Activated CD4-positive, CD25-positive, alpha-beta regulatory T cell treated with anti-CD3 and anti-CD28 coated beads, Interleukin-2, amount 50 U/mL, for 24 hours (primary cell): ENCODE results near the gene PCDHGA8.
A peak's percentile ranks its signal among the peaks of the same experiment; 100 is the strongest.
"Not testable (repeated sequence)": the region's sequence is repeated elsewhere in the genome, so short reads cannot be mapped to it uniquely, and the experiment has no call there.

ENCODE experiments used
- ATAC-seq, 2 donors: fragments of 150-1000 bp; cut with Tn5 transposase; one replicate each; pipeline ENCODE4 v1.10.0; 2021; ENCODE audit warnings: mild to moderate bottlenecking in 1 of 2, moderate library complexity in 1 of 2

The PCDHGA8 gene

DNA sequence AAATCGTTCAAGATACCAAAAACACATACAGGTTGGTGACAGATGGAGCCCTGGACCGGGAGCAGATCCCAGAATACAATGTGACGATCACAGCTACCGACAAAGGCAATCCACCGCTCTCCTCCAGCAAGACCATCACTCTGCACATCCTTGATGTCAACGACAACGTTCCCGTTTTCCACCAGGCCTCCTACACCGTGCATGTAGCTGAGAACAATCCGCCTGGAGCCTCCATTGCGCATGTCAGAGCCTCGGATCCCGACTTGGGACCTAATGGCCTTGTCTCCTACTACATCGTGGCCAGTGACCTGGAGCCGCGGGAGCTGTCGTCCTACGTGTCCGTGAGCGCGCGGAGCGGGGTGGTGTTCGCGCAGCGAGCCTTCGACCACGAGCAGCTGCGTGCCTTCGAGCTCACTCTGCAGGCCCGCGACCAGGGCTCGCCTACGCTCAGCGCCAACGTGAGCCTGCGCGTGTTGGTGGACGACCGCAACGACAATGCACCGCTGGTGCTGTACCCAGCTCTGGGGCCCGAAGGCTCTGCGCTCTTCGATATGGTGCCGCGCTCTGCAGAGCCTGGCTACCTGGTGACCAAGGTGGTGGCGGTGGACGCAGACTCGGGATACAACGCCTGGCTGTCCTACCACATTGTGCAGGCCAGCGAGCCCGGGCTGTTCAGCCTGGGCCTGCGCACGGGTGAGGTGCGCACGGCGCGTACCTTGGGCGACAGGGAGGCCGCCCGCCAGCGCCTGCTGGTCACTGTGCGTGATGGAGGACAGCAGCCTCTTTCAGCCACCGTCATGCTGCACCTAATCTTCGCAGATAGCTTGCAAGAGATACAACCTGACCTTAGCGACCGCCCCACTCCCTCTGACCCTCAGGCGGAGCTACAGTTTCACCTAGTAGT is 20.6 kb upstream of the PCDHGA8 start:
- no peak for ATAC-seq

DNA sequence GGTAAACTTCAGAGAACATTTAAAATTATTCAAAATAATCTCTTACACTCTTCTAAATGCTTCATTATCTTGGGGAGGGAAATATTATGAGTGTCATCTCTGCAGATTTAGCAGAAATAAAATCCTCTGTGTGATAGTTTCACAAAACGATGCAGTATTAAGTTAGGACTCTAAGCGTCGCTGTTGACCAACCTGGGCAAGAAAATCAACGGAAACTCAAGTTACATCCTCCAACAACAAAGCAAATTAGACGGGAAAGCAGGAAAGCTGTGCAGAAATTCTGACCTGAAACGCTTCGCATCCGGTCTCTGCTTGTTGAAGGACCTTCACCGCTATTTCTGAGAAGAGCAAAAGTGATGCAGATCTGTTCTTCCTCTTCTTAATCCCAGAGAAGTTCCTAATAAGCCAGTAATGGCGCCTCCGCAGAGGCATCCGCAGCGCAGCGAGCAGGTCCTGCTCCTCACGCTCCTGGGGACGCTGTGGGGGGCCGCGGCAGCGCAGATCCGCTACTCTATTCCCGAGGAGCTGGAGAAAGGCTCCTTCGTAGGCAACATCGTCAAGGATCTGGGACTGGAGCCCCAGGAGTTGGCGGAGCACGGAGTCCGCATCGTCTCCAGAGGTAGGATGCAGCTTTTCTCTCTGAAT is 18.6 kb upstream of the PCDHGA8 start, which contains the start of gene PCDHGA6:
Gene PCDHGA6, plus strand, starts transcription at position 219 of the 645 bp plus-strand sequence. Its CDS starts 193 bp downstream, at position 412.
- ATAC-seq, result no peak

DNA sequence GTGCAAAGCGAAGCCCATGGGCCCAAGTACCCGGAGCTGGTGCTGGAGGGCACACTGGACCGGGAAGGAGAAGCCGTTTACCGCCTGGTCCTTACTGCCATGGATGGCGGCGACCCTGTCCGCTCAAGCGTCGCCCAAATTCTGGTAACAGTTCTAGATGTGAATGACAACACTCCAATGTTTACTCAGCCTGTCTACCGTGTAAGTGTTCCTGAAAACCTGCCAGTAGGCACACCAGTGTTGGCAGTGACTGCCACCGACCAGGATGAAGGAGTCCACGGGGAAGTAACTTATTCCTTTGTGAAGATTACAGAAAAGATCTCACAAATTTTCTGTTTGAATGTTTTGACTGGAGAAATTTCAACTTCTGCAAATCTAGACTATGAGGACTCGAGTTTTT is 17.8 kb upstream of the PCDHGA8 start:
- no peak for ATAC-seq

DNA sequence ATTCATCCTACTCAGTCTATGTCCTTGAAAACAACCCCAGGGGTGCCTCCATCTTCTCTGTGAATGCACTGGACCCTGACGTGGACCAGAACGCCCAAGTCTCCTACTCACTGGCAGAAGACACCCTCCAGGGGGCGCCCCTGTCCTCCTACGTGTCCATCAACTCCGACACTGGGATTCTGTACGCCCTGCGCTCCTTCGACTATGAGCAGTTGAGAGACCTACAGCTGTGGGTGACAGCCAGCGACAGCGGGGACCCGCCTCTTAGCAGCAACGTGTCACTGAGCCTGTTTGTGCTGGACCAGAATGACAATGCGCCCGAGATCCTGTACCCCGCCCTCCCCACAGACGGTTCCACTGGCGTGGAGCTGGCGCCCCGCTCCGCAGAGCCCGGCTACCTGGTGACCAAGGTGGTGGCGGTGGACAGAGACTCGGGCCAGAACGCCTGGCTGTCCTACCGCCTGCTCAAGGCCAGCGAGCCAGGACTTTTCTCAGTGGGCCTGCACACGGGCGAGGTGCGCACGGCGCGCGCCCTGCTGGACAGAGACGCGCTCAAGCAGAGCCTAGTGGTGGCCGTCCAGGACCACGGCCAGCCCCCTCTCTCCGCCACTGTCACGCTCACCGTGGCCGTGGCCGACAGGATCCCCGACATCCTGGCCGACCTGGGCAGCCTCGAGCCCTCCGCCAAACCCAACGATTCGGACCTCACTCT is 16.8 kb upstream of the PCDHGA8 start:
- not testable (repeated sequence) for ATAC-seq

DNA sequence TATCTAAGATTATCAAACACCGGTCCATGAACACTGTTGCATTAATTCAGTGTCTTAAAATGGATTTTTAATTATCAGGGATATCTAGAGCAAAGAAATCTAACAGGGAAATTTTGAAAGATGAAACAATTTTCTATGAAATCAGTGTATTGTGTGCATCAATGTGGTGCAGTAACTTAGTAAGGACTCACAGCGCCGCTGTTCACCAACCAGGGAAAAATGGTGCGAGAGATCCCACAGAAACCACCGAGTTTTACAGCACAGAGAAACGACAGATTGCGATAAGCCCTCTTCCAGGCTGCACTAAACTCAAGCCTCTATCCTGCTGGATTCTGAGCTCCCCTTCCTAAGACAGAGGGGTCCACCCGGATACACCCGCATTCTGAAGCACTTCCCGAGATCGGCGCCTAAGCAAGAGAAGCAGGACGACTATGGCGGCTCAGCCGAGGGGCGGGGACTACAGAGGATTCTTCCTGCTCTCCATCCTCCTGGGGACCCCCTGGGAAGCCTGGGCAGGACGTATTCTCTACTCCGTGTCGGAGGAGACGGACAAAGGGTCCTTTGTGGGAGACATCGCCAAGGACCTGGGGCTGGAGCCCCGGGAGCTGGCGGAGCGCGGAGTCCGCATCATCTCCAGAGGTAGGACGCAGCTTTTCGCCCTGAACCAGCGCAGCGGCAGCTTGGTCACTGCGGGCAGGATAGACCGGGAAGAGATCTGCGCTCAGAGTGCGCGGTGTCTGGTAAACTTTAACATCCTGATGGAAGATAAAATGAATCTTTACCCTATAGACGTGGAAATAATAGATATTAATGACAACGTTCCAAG is 9.8 kb upstream of the PCDHGA8 start, which contains the start of gene PCDHGA7:
Gene PCDHGA7, plus strand, starts transcription at position 274 of the 826 bp plus-strand sequence. Its CDS starts 158 bp downstream, at position 432.
- no peak for ATAC-seq

DNA sequence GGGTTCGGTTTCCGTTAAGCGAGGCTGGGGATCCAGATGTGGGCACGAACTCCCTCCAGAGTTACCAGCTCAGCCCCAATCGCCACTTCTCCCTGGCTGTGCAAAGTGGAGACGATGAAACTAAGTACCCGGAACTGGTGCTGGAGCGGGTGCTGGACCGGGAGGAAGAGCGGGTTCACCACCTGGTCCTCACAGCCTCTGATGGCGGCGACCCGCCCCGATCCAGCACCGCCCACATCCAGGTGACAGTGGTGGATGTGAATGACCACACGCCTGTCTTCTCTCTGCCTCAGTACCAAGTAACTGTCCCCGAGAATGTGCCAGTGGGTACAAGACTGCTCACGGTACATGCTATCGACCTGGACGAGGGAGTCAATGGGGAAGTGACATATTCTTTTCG is 9.1 kb upstream of the PCDHGA8 start:
- ATAC-seq, result no peak

DNA sequence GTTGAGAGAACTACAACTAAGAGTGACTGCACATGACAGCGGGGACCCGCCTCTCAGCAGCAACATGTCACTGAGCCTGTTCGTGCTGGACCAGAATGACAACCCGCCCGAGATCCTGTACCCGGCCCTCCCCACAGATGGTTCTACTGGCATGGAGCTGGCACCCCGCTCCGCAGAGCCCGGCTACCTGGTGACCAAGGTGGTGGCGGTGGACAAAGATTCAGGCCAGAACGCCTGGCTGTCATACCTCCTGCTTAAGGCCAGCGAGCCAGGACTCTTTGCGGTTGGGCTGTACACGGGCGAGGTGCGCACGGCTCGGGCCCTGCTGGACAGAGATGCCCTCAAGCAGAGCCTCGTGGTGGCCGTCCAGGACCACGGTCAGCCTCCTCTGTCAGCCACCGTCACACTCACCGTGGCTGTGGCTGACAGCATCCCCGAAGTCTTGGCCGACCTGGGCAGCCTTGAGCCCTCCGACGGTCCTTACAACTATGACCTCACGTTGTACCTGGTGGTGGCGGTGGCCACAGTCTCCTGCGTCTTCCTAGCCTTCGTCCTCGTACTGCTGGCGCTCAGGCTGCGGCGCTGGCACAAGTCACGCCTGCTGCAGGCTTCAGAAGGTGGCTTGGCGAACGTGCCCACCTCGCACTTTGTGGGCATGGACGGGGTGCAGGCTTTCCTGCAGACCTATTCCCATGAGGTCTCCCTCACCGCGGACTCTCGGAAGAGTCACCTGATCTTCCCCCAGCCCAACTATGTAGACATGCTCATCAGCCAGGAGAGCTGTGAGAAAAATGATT is 7.8 kb upstream of the PCDHGA8 start:
- ATAC-seq, result no peak

DNA sequence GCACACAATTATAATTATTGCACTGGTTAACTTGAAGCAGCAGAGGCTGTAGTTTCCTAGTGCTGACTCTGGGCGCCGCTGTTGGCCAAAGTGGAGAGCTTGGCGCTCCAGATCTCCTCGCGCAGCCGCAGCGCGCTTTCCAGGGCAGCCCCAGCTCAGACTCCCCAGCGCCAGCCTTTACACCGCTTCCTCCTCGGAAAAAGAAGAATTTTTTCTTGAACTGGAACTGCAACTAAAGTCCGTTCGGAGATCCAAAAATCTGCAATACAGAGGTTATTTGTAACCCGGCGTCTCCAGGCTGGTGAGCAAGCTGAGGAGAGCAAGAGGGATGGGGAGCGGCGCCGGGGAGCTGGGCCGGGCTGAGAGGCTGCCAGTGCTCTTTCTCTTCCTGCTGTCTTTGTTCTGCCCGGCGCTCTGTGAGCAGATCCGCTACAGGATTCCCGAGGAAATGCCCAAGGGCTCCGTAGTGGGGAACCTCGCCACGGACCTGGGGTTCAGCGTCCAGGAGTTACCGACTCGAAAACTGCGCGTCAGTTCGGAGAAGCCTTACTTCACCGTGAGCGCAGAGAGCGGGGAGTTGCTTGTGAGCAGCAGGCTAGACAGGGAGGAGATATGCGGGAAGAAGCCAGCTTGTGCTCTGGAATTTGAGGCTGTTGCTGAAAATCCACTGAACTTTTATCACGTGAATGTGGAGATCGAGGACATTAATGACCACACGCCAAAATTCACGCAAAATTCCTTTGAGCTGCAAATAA is 4.7 kb upstream of the PCDHGA8 start, which contains the start of gene PCDHGB4:
Gene PCDHGB4, plus strand, starts transcription at position 142 of the 755 bp plus-strand sequence. Its CDS starts 187 bp downstream, at position 329.
- not testable (repeated sequence) for ATAC-seq

DNA sequence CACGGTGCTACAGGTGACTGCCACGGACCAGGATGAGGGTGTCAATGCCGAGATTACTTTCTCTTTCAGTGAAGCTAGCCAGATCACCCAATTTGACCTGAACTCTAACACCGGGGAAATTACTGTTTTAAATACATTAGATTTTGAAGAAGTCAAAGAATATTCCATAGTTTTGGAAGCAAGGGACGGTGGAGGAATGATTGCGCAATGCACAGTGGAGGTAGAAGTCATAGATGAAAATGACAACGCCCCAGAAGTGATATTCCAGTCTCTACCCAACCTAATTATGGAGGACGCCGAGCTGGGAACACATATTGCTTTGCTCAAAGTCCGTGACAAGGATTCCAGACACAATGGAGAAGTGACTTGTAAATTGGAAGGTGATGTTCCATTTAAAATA is 3.8 kb upstream of the PCDHGA8 start:
- no peak for ATAC-seq

DNA sequence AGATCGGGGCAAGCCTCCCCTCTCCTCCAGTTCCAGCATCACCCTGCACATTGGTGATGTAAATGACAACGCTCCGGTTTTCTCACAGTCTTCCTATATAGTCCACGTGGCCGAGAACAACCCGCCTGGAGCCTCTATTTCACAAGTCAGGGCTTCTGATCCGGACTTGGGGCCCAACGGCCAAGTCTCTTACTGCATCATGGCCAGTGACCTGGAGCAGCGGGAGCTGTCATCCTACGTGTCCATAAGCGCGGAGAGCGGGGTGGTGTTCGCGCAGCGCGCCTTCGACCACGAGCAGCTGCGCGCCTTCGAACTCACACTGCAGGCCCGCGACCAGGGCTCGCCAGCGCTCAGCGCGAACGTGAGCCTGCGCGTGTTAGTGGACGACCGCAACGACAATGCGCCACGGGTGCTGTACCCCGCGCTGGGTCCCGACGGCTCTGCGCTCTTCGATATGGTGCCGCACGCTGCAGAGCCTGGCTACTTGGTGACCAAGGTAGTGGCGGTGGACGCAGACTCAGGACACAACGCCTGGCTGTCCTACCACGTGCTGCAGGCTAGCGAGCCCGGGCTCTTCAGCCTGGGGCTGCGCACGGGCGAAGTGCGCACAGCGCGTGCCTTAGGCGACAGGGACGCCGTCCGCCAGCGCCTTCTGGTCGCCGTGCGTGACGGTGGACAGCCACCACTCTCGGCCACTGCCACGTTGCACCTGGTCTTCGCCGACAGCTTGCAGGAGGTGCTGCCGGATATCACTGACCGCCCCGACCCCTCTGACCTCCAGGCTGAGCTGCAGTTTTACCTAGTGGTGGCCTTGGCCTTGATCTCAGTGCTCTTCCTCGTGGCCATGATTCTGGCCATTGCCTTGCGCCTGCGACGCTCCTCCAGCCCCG is 3.0 kb upstream of the PCDHGA8 start:
- no peak for ATAC-seq

DNA sequence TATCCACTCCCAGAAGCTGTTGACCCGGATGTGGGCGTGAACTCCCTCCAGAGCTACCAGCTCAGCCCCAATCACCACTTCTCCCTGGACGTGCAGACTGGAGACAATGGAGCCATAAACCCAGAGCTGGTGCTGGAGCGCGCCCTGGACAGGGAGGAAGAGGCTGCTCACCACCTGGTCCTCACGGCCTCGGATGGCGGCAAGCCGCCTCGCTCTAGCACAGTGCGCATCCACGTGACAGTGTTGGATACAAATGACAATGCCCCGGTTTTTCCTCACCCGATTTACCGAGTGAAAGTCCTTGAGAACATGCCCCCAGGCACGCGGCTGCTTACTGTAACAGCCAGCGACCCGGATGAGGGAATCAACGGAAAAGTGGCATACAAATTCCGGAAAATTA is 834 bp downstream of the PCDHGA8 start:
- no peak for ATAC-seq

DNA sequence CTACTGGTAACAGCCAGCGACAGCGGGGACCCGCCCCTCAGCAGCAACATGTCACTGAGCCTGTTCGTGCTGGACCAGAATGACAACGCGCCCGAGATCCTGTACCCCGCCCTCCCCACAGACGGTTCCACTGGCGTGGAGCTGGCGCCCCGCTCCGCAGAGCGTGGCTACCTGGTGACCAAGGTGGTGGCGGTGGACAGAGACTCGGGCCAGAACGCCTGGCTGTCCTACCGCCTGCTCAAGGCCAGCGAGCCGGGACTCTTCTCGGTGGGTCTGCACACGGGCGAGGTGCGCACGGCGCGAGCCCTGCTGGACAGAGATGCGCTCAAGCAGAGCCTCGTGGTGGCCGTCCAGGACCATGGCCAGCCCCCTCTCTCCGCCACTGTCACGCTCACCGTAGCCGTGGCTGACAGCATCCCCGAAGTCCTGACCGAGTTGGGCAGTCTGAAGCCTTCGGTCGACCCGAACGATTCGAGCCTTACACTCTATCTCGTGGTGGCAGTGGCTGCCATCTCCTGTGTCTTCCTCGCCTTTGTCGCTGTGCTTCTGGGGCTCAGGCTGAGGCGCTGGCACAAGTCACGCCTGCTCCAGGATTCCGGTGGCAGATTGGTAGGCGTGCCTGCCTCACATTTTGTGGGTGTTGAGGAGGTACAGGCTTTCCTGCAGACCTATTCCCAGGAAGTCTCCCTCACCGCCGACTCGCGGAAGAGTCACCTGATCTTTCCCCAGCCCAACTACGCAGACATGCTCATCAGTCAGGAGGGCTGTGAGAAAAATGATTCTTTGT is 2.2 kb downstream of the PCDHGA8 start:
- not testable (repeated sequence) for ATAC-seq

DNA sequence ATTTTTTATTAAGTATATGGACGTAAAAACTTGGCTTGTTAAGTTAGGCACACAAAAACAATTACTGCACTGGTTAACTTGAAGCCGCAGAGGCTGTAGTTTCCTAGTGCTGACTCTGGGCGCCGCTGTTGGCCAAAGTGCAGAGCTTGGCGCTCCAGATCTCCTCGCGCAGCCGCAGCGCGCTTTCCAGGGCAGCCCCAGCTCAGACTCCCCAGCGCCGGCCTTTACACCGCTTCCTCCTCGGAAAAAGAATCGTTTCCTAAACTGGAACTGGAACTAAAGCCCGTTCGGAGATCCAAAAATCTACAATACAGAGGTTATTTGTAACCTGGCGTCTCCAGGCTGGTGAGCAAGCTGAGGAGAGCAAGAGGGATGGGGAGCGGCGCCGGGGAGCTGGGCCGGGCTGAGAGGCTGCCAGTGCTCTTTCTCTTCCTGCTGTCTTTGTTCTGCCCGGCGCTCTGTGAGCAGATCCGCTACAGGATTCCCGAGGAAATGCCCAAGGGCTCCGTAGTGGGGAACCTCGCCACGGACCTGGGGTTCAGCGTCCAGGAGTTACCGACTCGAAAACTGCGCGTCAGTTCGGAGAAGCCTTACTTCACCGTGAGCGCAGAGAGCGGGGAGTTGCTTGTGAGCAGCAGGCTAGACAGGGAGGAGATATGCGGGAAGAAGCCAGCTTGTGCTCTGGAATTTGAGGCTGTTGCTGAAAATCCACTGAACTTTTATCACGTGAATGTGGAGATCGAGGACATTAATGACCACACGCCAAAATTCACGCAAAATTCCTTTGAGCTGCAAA is 5.5 kb downstream of the PCDHGA8 start, which contains the start of gene PCDHGB5:
Gene PCDHGB5, plus strand, starts transcription at position 192 of the 796 bp plus-strand sequence. Its CDS starts 181 bp downstream, at position 373.
- ATAC-seq, result peak; percentile 60 to 69

DNA sequence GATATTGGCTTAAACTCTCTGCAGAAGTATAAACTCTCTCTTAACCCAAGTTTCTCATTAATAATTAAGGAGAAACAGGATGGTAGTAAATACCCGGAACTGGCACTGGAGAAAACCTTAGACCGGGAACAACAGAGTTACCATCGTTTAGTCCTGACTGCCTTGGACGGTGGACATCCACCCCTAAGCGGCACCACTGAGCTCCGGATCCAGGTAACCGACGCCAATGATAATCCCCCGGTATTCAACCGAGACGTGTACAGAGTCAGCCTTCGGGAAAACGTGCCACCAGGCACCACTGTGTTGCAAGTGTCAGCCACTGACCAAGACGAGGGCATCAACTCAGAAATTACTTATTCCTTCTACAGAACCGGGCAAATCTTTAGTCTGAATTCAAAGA is 6.2 kb downstream of the PCDHGA8 start:
- ATAC-seq, result no peak

DNA sequence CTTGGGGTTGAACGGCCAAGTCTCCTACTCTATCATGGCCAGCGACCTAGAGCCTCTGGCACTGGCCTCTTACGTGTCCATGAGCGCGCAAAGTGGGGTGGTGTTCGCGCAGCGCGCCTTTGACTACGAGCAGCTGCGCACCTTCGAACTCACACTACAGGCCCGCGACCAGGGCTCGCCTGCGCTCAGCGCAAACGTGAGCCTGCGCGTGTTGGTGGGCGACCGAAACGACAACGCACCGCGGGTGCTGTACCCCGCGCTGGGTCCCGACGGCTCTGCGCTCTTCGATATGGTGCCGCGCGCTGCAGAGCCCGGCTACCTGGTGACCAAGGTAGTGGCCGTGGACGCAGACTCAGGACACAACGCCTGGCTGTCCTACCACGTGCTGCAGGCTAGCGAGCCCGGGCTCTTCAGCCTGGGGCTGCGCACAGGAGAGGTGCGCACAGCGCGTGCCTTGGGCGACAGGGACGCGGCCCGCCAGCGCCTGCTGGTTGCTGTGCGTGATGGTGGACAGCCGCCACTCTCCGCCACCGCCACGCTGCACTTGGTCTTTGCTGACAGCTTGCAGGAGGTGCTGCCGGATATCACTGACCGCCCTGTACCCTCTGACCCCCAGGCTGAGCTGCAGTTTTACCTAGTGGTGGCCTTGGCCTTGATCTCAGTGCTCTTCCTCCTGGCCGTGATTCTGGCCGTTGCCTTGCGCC is 7.3 kb downstream of the PCDHGA8 start:
- ATAC-seq, result no peak

DNA sequence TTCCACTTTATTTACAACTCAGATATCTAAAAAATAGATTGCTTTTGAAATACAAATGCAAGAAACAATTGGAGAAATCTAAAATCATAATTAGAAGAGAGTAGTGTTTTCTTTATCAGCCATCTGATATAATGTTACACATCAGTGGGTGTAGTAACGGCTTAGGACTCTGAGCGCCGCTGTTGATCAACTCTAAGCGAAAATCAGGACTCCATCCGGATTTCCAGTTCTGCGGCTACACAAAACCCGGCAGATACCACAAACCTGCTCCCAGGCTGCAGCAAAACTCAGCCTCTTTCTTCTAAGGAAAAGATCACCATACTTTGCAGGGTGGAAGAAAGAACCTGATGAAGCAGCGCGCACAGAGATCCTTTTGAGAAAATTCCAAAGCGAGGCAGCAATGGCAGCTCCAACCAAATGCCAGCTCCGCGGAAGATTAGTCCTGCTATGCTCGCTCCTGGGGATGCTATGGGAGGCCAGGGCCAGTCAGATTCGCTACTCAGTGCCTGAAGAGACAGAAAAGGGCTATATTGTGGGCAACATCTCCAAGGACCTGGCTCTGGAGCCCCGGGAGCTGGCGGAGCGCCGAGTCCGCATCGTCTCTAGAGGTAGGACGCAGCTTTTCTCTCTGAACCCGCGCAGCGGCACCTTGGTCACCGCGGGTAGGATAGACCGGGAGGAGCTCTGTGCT is 10.3 kb downstream of the PCDHGA8 start, which contains the start of gene PCDHGA9:
Gene PCDHGA9, plus strand, starts transcription at position 226 of the 691 bp plus-strand sequence. Its CDS starts 175 bp downstream, at position 401.
- ATAC-seq, result no peak
